G401 (cell line): Measurements from ENCODE around the gene TPH2. TPM values are rescaled to one million over a fixed set of nuclear protein-coding genes. Genes with fewer than 3 reads are reported as not detected.
A peak's percentile ranks its signal among the peaks of the same experiment; 100 is the strongest.

Source experiments
- DNase-seq: peaks from one replicate; pipeline ENCODE4 v3.0.0-alpha.2; 2015; ENCODE audit warnings: low spot score
- in situ Hi-C: cut with HindIII; loops from 2 replicates; pipeline ENCODE4 v1.10.0; 2016; ENCODE audit warnings: low sequenced_read_pairs, mixed read lengths
- total RNA-seq: library from RNA; depleted of rRNA; stranded (reverse); fragments of >200 nt; shearing (Covaris generic); gene quantifications from 2 replicates; pipeline ENCODE4 v1.2.3, GENCODE V29; 2014

The TPH2 gene
- total RNA-seq, 1 experiment from 2014 or later = not detected

DNA sequence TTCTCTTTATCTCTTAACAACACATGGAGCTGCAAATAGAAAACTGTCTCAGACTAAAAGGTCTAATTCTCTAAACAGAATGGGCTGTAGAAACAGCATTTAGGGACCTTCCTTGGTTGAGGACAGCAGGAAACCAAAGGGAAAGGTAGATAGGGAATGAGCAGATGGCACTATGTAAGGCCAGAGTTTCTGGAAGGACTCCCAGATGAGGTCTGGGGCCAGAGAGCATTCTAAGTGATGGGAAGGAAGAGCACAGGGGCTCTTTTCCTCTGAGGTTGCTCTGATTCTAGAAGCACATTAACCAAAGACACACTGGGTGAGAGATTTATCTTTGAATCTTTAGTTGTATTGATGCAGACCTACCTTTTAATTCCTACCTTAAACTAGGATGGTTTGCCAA, 79.4 kb downstream of the TPH2 start:
- in situ Hi-C loops = no loop called here
- DNase-seq = peak; percentile 96

DNA sequence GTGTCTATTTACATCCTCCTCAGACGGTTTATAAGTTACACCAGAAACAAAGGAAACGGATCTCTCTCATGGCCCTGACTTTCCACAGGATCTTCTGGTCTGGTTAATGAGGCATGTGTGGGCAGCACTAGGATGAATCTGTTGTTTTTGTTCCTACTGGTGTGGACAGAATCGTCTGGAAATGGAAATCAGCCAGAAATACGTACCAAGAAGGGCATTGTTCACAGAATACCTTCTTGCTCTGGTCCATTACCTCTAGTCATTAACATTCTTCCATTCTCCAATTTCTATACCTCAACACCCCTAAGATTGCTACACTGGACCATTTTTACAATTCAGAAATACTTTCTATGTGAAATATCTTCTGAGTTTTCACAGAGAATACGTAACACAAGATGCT, 86.0 kb downstream of the TPH2 start:
- in situ Hi-C loops = no loop called here
- no peak for DNase-seq

DNA sequence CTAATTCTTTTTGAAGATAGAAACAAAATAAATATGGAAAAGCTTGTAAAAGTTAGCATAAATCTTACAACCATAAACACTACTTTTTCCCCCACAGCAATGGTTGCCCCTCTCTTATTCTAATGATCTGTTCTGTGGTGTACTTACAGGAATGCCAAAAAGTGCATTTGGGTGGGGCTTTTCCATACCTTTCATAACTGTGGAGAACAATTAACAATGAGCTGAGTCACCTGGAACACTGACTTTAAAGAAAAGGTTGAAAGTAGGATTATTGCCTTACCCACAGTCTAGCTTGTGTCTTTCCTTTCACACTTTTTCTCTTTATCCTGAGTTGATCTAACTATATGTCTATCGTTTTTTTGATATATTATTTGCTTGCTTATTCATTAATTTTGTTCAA, 86.9 kb downstream of the TPH2 start:
- no peak for DNase-seq
- in situ Hi-C loops = no loop called here

DNA sequence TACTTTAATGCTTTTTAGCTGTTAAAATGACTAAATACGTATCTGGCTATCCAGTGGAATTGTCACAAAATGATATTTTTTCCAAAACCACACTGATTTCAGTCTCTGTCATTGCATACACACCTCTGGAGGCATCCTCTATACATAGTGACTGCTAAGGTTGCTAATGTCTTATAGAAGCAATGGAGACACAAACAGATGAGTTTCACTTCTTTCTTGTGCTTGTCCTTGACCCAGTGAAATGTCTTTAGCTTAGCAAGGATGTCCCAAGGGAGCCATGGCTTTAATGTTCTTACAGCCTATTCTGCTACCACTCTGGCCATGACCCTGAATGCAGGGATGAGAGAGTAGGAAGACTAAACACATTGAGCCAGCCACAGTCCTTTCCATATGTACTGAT, 90.3 kb downstream of the TPH2 start:
- DNase-seq = no peak
- in situ Hi-C loops = no loop called here

DNA sequence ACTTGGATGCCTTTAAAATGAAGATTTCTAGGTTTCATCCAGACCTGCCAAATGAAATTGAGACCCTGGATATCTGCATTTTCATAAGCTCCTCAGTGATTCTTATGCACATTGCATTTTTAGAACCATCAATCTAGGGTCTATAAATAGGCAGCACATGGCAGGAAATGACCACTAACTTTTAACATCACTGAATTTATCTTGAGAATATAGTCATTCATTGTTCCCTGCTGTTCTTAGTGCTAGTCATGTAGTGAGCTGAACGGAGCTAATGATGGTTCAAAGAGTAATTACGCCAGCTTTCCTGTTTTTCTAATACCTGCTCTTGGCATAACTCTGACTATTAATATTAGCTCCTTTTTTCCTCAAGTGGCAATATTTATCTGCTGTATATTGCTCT, 91.6 kb downstream of the TPH2 start:
- DNase-seq = no peak
- in situ Hi-C loops = no loop called here

DNA sequence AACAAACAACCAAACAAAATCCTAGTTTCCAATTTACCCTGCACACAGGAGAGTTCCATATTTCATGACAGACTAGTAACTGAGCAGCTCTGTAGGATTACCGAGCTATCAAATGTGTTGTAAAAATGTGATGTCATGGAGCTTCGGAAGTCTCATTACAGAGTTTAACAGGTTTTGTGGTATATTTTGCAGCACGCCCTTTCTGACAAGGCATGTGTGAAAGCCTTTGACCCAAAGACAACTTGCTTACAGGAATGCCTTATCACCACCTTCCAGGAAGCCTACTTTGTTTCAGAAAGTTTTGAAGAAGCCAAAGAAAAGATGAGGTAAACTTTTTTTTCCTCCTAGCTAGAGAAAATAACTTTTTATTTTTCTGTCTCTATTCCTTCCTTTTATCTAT, 92.4 kb downstream of the TPH2 start:
- in situ Hi-C loops = no loop called here
- no peak for DNase-seq

DNA sequence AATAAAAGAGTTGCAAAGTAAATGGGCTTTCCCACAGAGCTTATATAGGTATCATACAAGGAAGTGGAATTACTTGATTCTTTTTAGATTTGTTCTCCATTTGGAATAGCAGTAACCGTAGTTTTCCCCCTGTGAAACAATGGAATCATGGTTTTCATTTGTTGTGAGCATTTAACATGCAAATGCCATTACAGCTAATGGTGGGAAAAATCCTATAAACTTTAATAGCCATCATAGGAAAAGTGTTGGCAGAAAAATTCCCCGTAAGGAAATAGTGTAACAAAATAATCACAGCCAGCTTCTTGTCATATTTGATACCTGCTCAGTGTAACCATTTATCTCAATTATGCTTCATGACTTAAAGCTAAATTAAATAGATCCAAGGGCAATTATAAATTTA, 95.3 kb downstream of the TPH2 start:
- in situ Hi-C loops = no loop called here
- no peak for DNase-seq

DNA sequence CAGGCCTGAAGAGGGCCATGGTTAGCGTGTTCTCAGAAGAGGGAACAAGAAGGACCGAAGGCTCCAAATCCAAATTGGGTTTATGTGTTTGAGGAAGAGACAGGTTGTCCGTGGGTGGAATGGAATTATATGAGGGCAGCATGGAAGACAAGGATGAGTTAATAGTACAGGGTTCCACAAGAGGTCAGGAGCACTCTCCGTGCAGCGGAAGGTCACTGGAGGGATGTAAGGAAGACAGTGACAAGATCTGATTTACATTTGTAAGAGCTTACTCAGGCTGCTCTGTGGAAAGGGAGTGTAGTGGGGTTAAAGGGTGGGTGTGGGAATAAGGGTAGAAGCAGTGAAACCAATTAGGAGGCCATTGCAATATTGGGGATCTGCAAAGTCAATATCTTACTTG, 97.0 kb downstream of the TPH2 start:
- no peak for DNase-seq
- in situ Hi-C loops = no loop called here

DNA sequence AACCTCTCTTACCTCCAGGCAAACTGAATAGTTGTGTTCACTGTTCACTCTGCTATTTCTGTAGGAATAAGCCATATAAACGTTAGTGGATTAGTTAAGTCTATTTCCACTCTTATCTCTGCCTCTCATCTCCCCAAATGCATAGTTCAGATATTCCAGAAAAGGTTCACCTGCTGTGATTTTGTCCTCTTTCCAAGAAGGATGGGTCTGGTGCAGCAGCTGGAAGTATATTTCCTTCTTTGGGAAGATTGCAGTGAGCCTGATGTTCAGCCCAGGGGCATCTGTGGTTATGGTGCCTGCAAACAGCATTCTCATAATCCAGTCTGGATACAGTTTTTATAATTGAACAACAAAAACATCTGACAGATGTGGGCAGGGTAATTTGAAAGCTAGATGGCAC, 97.7 kb downstream of the TPH2 start:
- no peak for DNase-seq
- in situ Hi-C loops = no loop called here

DNA sequence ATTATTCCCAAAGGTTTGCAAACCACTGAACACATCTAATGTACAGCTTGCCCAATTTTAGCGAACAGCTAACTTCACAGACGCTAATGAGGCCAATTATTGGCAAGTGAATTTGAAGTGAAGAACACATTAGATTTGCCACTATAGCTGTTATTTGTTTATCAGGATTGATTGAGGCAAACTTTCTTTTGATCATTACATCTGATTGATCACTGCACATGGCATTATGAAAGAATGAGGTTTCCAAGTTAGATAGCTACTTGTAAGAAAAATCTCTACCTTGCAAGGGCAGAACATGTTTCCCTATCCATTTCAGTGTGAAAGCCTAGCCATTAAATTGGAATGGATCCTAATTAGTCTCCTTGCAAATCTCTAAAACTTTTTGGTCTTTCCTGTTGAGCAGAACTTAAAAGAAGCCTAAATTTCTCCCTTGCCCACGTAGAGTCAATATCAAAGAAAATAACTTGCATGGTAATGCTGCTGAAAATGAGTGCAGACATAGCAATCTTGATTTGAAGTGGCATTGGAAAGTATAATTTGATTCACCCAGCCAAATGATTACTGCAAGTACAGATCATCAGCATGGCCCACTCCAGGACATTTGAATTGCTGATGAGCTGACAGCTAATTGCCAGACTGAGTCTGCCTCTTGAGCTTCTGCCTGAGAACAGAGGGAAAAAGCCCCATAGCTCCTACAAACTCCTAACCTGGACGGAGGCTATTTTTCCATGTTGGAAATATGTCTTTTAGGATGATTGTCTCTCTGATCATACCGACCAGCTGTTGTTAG, 98.6 kb downstream of the TPH2 start:
- in situ Hi-C loops = no loop called here
- no peak for DNase-seq

DNA sequence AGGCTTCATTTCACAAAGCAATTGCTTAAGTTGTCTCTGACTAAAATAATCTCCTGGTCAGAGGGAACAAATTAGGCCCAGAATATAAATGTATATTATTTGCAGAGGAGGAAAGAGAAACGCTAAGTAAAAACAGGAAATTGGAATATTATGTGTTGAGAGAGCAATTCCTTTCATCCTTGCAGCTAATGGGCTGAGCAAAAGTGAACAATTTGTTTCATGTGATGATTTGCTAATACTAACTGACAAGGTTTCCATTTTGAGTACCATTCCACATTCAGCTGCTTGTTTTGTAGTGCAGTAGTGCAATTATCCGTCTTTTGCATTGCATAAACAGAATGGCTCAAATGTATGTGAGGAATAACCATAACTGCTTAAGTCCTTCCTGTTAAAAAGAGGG, 103.2 kb downstream of the TPH2 start:
- in situ Hi-C loops = no loop called here
- DNase-seq = no peak

DNA sequence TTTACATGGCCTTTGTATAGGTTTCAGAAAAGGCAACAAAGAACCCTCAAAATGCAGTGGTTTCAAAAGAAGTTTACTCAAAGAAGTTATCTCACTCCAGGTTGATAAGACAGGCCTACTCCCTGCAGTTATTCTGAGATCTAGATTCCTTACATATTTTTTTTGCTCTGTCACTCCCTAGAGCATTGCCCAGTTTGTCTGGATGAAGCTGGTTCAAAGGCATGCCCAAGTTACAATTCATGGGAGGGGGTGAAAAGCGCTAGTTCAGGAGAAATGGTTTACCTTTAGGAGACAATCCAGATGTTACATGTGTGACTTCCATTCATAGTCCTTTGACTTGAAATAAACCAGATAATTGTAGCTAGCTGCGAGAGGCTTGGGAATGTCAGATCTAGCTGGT, 115.0 kb downstream of the TPH2 start:
- DNase-seq = no peak
- in situ Hi-C loops = no loop called here

DNA sequence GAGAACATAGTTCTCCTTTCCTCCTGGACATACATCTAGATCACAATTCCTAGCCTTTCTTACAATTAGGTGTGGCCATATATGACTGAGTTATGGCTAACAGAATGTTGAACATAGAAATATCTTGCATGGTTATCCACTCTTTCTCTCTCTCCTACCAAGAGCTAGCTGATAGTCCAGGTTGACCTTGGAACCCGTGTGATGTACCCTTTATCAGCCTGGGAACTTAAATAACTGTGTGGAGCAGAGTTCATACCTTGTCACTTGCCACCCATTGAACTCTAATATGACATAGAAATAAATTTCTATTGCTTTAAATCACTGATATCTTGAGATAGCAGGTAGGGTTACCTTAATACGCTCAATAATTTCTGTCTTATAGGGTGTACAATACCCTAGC, 115.9 kb downstream of the TPH2 start:
- DNase-seq = no peak
- in situ Hi-C loops = no loop called here

DNA sequence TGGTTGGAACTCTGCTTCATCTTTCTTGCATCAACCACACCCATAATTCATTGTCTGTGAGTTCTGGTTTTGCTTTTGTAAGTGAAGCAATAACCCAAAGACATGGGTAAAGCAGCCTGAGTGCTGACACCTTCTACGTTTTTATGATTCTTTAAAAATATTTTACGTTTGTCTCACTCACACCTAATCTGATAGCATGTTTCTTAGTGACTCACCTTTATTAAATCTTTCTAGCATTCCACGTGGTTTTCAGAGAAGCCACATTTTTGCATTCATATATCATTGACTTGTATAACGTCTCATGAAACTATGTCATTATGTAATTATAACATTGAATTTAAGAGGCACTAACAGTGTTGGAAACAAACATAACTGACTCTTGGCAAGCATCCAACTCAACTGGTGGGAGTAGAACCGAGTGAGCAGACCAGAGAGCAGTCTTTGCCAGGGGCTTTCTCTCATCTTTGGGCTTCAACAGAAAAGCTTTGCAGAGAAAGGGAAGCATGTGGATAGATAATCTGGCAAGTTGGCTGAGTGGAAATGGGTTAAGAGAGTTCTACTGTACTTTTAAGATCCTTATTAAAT, 118.8 kb downstream of the TPH2 start:
- in situ Hi-C loops = no loop called here
- DNase-seq = no peak

DNA sequence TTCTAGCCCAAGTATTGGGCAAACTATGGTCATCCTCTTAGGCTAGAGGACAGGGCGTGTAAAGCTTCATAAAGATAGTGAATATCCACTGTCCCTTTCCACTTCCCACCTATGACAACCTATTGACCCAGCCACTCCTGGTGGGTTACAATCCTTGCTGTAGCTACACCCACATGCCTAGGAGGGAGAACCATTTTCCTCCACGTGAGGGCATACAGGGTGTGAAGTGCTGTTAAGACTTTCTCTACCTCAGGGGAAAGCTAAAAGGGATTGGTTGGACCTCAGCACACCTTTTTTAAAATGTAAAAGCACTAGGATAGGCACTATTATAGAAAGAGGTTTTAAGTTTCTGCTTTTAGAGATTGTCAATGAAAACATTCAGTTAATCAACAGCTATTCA, 124.4 kb downstream of the TPH2 start:
- no peak for DNase-seq
- in situ Hi-C loops = no loop called here

DNA sequence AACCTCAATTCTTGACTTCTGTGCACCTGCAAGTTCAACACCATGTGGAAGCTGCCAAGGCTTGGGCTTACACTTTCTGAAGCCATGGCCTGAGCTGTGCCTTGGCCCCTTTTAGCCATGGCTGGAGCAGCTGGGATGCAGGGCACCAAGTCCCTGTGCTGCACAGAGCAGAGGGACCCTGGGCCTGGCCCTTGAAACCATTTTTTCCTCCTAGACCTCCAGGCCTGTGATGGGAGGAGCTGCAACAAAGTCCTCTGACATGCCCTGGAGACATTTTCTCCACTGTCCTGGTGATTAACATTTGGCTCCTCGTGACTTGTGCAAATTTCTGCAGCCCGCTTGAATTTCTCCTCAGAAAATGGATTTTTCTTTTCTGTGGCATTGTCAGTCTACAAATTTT, 132.4 kb downstream of the TPH2 start:
- in situ Hi-C loops = no loop called here

DNA sequence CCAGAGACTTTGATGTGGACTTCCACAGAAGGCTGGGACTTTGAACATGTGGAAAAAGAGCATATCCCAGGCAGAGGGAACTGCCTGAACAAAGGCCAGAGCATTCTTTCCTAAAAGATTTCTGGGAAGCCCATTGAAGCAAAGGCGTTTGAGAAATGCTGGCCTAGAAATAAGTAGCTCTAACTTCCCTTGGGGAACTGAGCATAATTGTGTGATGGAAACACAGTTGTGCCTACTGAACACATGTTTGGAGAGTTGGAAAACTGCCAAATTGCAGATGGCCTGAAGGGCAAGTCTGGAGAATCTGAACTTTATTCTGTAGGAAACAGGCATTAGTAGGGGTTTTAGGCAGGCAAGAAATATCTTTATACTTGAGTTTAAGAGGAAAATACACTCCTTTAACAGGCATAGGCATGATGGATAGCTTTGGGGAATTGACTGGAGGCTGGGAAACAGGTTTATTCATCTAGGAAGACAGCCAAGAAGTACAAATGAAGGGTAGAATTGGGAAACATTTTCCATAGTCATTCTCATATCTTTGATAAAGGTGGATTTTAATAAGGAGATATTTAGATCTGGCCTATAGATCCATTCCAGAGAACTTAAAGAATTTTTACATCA, 134.1 kb downstream of the TPH2 start:
- no peak for DNase-seq
- in situ Hi-C loops = no loop called here

More for the DNA sequence above, 132.4 kb downstream of the TPH2 start:
- DNase-seq = no peak

DNA sequence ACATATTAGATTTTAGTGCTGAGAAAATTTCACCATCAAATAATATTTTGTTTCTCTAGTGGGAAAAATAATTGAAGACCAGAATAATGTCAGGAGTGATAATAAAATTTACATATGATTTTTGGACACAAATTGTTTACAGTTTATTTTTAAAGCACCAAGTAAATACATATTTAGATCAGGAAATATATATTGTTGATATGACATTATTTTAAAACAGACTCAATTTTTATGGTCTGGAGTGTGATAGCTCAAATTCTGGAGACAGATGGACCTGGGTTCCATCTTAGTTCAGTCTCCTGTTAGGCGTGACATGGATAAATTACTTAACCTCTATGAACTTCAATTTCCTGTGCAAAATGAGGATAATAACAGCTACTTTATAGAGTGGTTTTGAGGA, 135.4 kb downstream of the TPH2 start:
- no peak for DNase-seq
- in situ Hi-C loops = no loop called here

DNA sequence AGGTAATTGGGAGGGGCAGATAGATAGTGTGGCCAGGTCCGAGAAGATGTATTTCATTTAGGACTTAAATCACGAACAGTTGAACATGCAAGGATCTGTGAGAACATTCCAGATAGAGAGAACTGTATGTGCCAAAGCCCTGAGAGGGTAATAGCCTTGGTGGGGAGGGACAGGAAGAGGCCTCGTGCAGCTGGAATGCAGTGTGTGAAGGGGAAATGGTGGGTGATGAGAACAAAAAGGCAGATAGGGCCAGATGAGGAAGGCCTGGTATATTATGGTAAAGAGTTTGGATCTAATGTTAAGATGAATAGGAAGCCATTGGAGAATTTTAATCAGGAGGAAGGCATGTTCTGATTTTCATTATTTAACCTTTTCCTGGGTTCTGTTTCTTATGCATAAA, 136.3 kb downstream of the TPH2 start:
- in situ Hi-C loops = no loop called here
- DNase-seq = no peak

DNA sequence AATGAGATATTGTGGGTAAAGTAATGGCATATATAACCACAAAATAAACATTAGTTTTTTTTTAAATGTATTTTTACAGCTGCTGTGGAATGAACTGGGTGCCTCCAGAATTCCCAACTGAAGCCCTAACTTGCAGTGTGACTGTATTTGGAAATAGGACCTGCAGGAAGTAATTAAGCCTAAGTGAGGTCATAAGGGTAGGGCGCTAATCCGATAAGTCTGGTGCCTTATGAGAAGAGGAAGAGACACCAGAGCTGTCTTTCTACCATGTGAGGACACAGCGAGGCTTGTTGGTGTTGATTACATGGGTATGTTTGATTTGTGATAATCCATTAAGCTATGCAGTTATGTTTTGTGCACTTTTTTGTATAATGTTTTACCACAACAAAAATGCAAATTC, 136.8 kb downstream of the TPH2 start:
- no peak for DNase-seq
- in situ Hi-C loops = no loop called here
